HFFc6 (cell line): ENCODE measurements around the gene BACH1. TPM values are rescaled to one million over a fixed set of nuclear protein-coding genes. Genes with fewer than 3 reads are reported as not detected.
A peak's percentile ranks its signal among the peaks of the same experiment; 100 is the strongest.

Experiments used
- DNase-seq: peaks from one replicate; pipeline ENCODE4 v3.0.0-alpha.2; 2018
- H3K27ac Mint-ChIP-seq: 2 replicates; pipeline ENCODE4 v1.8.0; 2020; ENCODE audit warnings: mild to moderate bottlenecking, mixed read lengths
- H3K27me3 Mint-ChIP-seq: 2 replicates; pipeline ENCODE4 v1.8.0; 2021; ENCODE audit warnings: mild to moderate bottlenecking, moderate library complexity, mixed read lengths; ENCODE audit not compliant: insufficient read depth
- H3K36me3 Mint-ChIP-seq: 2 replicates; pipeline ENCODE4 v1.8.0; 2021; ENCODE audit warnings: low read depth, mixed read lengths
- H3K4me1 Mint-ChIP-seq: 2 replicates; pipeline ENCODE4 v1.8.0; 2020; ENCODE audit warnings: low read depth, mixed read lengths
- H3K4me3 Mint-ChIP-seq: 2 replicates; pipeline ENCODE4 v1.8.0; 2020; ENCODE audit warnings: mild to moderate bottlenecking, moderate library complexity, mixed read lengths
- H3K9me3 Mint-ChIP-seq: 2 replicates; pipeline ENCODE4 v1.8.0; 2020; ENCODE audit warnings: mild to moderate bottlenecking, mixed read lengths
- total RNA-seq, 6 experiments: library from RNA; stranded (reverse); fragmentation: NEBNext Ultra II Directional; extraction: Animal tissue kit (Norgen Biotek cat#: 25700); gene quantifications; 2 replicates in 1 of 6; 3 replicates in 5 of 6; pipeline ENCODE4 v1.2.3, GENCODE V29; 2021
- TF ChIP-seq, protein P1 (sequence below): fragments of 200-600 bp; sonication (generic); IDR thresholded peaks from 2 replicates; pipeline ENCODE4 v1.5.0; 2021; ENCODE audit warnings: antibody characterized with exemption, mild to moderate bottlenecking

BACH1 gene
- total RNA-seq, 6 experiments from 2014 or later = 47.3 to 53.5 (median 53.1) TPM

DNA sequence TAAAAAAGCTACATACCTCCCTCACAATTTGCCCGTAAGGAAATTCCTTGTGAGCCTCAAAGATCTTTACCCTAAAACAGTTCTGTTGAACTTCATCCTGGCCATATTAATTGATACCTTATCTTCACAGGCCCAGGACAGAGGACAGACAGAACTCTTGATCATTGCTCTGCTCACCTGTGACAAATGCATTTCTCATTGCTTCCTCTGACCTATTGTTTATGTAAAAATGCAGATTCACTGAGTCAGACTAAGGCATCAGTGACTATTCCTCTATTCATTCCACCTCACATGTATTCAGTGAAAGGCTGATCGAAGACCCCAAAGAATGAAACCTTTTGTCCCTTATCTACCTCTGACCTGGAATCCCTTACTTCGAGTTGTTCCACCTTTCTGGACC is 61.0 kb downstream of the BACH1 start:
- Mint-ChIP-seq H3K36me3 (peaks cover 50% of the 10 kb centered on the region), H3K9me3 (peaks cover 9% of the 10 kb centered on the region), H3K4me3 (no peak overlapping the region; the same call in 1 of the 2 replicates), H3K27ac (peak overlapping the region; percentile 27; the same call in 1 of the 2 replicates), H3K4me1 (peaks cover 33% of the 10 kb centered on the region), H3K27me3 (peaks cover 2% of the 10 kb centered on the region; the same call in 1 of the 2 replicates)
- no peak for DNase-seq
- TF ChIP-seq, protein P1, sequence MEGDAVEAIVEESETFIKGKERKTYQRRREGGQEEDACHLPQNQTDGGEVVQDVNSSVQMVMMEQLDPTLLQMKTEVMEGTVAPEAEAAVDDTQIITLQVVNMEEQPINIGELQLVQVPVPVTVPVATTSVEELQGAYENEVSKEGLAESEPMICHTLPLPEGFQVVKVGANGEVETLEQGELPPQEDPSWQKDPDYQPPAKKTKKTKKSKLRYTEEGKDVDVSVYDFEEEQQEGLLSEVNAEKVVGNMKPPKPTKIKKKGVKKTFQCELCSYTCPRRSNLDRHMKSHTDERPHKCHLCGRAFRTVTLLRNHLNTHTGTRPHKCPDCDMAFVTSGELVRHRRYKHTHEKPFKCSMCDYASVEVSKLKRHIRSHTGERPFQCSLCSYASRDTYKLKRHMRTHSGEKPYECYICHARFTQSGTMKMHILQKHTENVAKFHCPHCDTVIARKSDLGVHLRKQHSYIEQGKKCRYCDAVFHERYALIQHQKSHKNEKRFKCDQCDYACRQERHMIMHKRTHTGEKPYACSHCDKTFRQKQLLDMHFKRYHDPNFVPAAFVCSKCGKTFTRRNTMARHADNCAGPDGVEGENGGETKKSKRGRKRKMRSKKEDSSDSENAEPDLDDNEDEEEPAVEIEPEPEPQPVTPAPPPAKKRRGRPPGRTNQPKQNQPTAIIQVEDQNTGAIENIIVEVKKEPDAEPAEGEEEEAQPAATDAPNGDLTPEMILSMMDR = no peak

DNA sequence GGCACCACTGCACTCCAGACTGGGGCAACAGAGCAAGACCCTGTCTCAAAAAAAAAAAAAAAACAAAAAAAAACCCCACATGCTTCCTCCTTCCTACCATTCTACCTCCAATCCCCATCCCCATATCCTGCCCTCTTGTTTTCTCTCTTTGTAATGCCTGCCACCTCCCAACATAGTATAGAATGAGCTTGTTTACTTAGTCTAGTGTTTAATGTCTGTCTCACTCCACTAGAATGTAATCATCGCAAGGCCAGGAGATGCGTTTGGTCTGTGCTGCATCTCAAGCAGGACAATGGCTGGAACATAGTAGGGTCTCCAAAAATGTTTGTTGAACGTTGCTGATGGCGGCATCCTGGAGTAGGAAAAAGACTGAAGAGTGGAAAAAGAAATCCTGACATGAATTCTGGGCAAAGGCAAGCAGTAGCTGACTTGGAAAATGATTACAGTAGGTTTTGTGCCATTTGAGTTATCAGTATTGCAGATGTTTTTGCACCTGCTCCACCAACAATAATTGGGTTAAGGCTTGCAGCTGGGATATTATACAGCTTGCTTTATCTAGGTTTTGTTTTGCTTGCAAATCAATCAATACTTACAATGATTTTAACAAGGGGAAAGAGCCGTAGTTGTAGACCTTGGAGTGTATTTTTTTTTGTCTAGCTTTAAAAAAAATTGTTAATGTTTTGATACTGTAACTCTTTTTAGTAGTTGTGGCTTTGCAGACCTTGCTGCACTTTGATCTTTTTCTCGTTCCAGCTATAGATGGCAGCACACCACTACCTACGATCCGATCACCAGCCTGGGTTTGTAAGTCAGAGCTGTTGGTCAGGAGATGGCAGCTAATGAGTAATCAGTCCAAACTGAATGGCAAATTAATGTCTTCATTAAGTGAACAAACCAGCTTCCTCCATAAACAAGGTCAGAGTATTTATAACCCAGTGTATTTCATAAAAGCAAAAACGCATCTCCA is 62.4 kb downstream of the BACH1 start:
- Mint-ChIP-seq H3K36me3 (peaks cover 45% of the 10 kb centered on the region), H3K4me3 (no peak overlapping the region), H3K27ac (no peak overlapping the region; the same call in 1 of the 2 replicates), H3K4me1 (peaks cover 33% of the 10 kb centered on the region), H3K27me3 (peaks cover 2% of the 10 kb centered on the region; the same call in 1 of the 2 replicates), H3K9me3 (no peaks in the 10 kb centered on the region)
- no peak for DNase-seq
- TF ChIP-seq, protein P1 = peak; percentile 15; the same call in 1 of the 2 replicates

DNA sequence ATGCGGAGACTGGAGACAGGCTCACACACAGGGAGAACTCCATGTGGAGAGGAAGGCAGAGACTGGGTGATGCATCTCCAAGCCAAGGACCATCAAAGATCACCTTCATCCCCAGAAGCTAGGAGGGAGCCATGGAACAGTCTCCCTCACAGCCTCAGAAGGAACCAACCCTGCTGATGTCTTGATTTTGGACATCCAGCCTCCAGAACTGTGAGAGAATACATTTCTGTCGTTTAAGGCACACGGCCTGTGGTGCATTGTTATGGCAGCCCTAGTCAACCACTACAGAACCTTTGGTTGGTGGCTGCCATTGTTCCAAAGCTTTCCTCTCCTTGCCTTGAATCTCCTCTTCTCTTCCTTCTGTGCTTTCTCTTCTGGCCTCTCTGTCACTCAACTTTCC is 64.0 kb downstream of the BACH1 start:
- Mint-ChIP-seq H3K27me3 (peaks cover 2% of the 10 kb centered on the region; the same call in 1 of the 2 replicates), H3K27ac (no peak overlapping the region), H3K4me1 (peaks cover 32% of the 10 kb centered on the region), H3K9me3 (no peaks in the 10 kb centered on the region), H3K4me3 (no peak overlapping the region), H3K36me3 (peaks cover 44% of the 10 kb centered on the region)
- TF ChIP-seq, protein P1 = no peak
- DNase-seq = no peak

DNA sequence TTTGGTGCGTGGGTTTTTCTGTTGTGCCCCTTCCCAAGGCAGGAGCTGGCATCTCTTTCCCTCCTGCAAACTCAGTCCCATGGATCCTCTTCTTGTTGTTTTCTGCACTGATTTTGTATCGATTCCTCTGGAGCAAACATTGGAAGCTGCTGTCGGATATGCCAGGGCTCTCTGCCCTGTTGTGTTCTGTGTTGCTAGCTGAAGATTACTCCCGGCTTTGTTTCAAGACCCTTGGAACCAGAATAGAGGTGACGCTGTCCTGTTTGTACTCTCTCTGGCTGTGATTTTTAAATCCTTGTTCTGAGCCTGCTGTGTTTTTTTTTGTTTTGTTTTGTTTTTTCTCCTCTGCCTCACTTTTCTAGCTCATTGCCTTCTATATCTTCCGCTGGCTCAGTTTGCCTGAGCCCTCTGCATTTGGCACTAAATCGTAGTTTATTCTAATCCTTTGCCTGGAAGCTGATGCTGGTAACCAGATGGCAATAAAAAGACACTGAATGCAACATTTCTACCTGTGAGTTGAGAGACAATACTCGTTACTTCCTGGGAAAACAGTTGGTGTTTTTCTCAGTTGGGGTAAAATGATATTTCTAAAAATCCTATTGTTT is 67.0 kb downstream of the BACH1 start:
- Mint-ChIP-seq H3K27me3 (peaks cover 5% of the 10 kb centered on the region), H3K9me3 (no peaks in the 10 kb centered on the region), H3K36me3 (peaks cover 43% of the 10 kb centered on the region), H3K4me1 (peaks cover 9% of the 10 kb centered on the region), H3K27ac (no peak overlapping the region), H3K4me3 (no peak overlapping the region)
- TF ChIP-seq, protein P1 = no peak
- DNase-seq = no peak

DNA sequence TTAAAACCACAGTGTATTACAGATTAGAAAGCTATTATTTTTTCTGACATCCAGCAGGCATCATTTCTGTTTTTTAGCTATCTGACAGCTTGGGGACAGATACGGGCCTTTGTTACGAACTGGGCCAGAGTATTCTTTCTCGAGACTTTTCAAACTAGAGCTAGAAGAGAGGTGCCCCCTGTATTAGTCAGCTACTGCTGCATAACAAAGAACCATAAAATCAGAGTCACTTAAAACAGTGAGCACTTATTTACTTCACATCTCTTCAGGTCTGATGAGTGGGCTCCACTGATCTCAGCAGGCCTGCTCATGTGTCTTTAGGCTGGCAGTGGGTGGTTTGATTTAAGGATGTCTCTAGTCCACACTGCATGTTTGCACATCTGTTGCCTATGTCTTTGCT is 67.8 kb downstream of the BACH1 start:
- TF ChIP-seq, protein P1 = no peak
- no peak for DNase-seq
- H3K36me3 Mint-ChIP-seq = peaks cover 38% of the 10 kb centered on the region
- H3K4me3 Mint-ChIP-seq = no peak overlapping the region
- H3K27me3 Mint-ChIP-seq = peaks cover 3% of the 10 kb centered on the region; the same call in 1 of the 2 replicates
- H3K9me3 Mint-ChIP-seq = no peaks in the 10 kb centered on the region
- peaks cover 9% of the 10 kb centered on the region for H3K4me1 Mint-ChIP-seq
- H3K27ac Mint-ChIP-seq = no peak overlapping the region
